Activated CD8-positive, alpha-beta memory T cell treated with anti-CD3 and anti-CD28 coated beads, Interleukin-2, amount 10 ng/mL, durations not matched to agents 7 days and 5 days (primary cell): ENCODE data around the gene C12orf75. TPM values are rescaled to one million over a fixed set of nuclear protein-coding genes. Genes with fewer than 3 reads are reported as not detected.

Source experiments
- ATAC-seq: fragments of 150-1000 bp; cut with Tn5 transposase; one replicate; pipeline ENCODE4 v1.10.0; 2021; ENCODE audit warnings: moderate library complexity
- CTCF ChIA-PET: fragments of 350-600 bp; sonication (Branson Sonifier 250); formaldehyde crosslinking; loops from one replicate; lab custom pipeline; 2021; ENCODE audit warnings: antibody characterized with exemption; lab: Charles Lee
- DNase-seq: peaks from one replicate; pipeline ENCODE4 v3.0.0-alpha.2; 2020
- H3K27ac Mint-ChIP-seq: one replicate; pipeline ENCODE4 v1.8.0; 2021; ENCODE audit warnings: mild to moderate bottlenecking, mixed read lengths
- H3K27me3 Mint-ChIP-seq: one replicate; pipeline ENCODE4 v1.8.0; 2021; ENCODE audit warnings: mixed read lengths
- H3K36me3 Mint-ChIP-seq: one replicate; pipeline ENCODE4 v1.8.0; 2021; ENCODE audit warnings: mild to moderate bottlenecking, mixed read lengths
- H3K4me1 Mint-ChIP-seq: one replicate; pipeline ENCODE4 v1.8.0; 2021; ENCODE audit warnings: mixed read lengths
- H3K4me3 Mint-ChIP-seq: one replicate; pipeline ENCODE4 v1.8.0; 2021; ENCODE audit warnings: mild to moderate bottlenecking, moderate library complexity, mixed read lengths
- H3K9me3 Mint-ChIP-seq: one replicate; pipeline ENCODE4 v1.8.0; 2022; ENCODE audit warnings: low read depth, mixed read lengths
- total RNA-seq, 2 experiments: library from RNA; stranded (reverse); gene quantifications; one replicate each; pipeline ENCODE4 v1.2.3, GENCODE V29; 2021

C12orf75 gene
- total RNA-seq, 2 experiments from 2014 or later = 277 to 318 TPM

GRCh38 chr12:105420659-105421240 lies 90.3 kb downstream of the C12orf75 start:
- Mint-ChIP-seq H3K4me1 (peaks cover 2% of the 10 kb centered on the region), H3K36me3 (no peaks in the 10 kb centered on the region), H3K4me3 (no peak overlapping the region), H3K9me3 (no peaks in the 10 kb centered on the region), H3K27me3 (peaks cover 2% of the 10 kb centered on the region), H3K27ac (no peak overlapping the region)
- ATAC-seq (peak; percentile 74), DNase-seq (peak; percentile 74)
- CTCF ChIA-PET = interaction anchor here (0.6 to 5.0 kb wide), 9 partner anchors 12 to 800 kb away, joined by 3 to 44 read pairs (median 3); partner anchors contain the start of gene NUAK1

Other genes starting within 250 kb of the C12orf75 start
- gene ALDH1L2, start 246.2 kb upstream of the C12orf75 start, total RNA-seq = 1 to 10 TPM in 1 of 2 experiments, under 1 TPM in 1; 0.70 to 1.3 TPM
- gene WASHC4, start 223.0 kb upstream of the C12orf75 start, total RNA-seq = 10 to 100 TPM; 40.1 to 45.6 TPM
- 10 to 100 TPM; 22.6 to 25.5 TPM for gene APPL2, start 94.5 kb upstream of the C12orf75 start, total RNA-seq